NOMO-1 (cell line): Measurements from ENCODE around the gene MACROD2.
"Not testable (repeated sequence)": the region's sequence is repeated elsewhere in the genome, so short reads cannot be mapped to it uniquely, and the experiment has no call there.

Experiments used
- DNase-seq, 2 experiments: peaks; one replicate each; lab custom pipeline; 2025; ENCODE audit not compliant: unreplicated experiment in 2 of 2; lab: John Stamatoyannopoulos, UW

Gene MACROD2

GRCh38 chr20:15164726-15165125 is 1169.4 kb downstream of the MACROD2 start:
- DNase-seq = no peak

DNA sequence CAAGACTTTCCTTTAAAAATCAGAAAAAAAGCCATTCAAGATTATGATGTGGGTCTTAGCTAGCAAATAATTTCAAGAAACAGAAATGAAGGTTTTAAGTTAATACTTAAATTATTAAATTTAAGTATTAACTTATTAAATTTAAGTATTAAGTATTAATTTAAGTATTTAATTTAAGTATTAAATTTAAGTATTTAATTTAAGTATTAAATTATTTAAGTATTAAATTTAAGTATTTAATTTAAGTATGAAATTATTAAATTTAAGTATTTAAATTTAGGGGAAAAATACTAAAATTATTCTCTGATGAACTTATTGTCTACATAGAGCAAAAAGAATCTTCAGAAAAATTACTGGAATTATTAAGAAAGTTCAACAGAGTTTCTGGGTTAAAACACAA is 1171.4 kb downstream of the MACROD2 start:
- DNase-seq = no peak

DNA sequence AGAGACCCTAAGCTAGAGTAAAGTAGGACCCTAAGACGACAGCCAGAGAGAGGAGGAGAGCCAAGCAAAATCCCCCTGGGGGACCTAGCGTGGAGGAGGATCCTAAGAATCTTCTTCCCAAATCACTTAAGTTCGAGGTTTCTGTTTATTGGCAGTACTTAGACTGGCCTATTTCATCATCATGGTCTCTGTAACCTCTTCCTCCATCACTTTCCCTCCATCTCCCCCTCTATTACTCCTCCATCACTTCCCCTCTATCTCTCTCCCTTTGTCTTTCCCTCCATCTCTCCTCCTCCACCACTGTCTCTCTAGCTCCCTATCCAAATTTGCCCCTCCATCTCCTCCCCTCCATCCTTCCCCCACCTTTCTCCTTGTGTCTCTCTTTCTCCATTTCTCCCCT is 1175.7 kb downstream of the MACROD2 start:
- no peak for DNase-seq

- no peak for DNase-seq
Observed at GRCh38 chr20:15176929-15177328, 1181.6 kb downstream of the MACROD2 start.

GRCh38 chr20:15178581-15178980 is 1183.3 kb downstream of the MACROD2 start:
- DNase-seq = no peak

DNA sequence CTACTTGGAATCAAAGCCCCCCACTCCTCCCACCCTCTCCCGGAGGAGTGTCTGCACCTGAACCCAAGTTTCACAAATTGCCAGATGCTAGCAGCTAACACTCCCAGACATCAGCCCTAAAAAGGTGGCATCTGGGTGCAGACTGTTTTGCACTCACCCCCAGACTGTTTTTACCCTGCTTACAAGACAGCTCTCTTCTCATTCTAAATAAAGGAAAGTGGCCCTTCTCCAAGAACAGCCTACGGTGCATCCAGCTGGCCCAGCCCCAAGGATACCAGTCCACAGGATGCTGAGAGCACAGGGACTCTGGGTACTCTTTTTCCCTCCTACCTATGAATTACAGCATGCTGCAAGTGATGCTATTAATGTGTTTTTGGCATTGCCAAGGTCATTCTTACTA is 1184.1 kb downstream of the MACROD2 start:
- no peak for DNase-seq

DNA sequence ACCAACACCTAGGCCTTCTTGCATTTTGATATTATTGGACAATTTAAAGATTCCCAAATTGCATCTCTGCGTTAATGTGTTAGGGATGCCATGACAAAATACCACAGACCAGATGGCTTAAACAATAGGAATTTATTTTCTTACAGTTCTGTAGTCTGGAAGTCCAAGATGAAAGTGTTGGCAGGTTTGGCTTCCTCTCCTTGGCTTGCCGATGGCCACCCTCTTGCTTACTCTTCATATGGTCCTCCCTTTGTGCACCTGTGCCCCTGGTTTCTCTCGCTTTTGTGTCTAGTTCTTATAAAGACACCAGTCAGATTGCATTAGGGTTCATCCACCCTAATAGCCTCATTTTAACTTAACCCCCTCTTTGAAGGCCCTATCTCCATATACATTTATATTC is 1184.5 kb downstream of the MACROD2 start:
- DNase-seq = no peak

DNA sequence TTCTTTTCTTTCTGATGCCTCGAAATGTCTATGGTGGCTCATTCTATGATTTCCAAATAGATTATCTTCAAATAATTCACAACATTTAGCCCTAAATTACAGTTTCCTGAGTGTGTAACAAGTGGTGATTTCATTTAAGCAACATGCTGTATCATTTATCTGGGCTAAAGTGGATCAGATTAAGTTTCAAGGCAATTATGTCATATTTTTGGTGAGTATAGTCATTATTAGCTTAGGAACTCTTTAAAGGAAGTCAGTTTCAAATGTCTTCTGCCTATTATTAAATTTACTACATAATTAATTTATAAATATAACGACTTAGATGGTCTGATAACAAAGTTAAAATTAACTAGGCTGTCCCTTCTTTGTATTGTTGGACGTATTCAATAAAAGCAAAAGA is 1190.0 kb downstream of the MACROD2 start:
- no peak for DNase-seq

DNA sequence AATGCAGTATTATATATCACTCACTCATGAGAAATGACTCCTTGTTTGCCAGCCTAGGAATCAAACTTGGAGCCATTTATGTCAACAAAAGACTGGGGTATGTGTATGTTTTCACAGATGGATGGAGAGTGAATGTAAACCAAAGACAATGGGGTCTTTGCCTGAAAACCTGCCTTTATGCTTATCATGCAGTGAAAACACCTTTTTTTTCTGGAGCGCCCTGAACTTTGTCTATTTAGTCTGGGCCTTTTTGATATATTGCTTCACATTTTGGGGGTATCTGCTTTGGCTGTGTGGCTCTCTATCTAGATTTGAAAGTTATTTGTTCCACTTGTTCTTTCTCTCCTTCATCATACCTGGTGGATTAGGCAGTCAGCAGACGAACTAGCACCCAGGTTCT is 1190.6 kb downstream of the MACROD2 start:
- no peak for DNase-seq

GRCh38 chr20:15187612-15188011 is 1192.3 kb downstream of the MACROD2 start:
- no peak for DNase-seq

DNA sequence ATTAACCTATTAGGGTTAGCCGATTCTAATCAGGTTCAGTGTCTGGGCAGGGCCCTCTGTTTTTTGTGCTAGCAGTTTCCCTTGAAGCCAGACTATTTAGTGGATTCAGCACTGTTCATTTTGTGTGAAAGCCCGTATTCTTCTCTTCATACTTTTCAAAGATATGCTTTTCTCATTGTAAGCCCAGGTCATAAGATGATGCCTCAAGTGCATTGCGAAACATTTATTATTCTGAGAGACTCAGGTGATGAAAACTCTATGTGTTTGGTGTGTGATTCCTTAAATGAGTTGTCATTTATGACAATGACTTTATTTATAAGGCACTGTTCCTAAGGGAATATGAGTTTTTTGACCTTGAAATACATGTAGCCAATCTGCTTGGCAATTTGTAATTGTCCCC is 1193.1 kb downstream of the MACROD2 start:
- no peak for DNase-seq

DNA sequence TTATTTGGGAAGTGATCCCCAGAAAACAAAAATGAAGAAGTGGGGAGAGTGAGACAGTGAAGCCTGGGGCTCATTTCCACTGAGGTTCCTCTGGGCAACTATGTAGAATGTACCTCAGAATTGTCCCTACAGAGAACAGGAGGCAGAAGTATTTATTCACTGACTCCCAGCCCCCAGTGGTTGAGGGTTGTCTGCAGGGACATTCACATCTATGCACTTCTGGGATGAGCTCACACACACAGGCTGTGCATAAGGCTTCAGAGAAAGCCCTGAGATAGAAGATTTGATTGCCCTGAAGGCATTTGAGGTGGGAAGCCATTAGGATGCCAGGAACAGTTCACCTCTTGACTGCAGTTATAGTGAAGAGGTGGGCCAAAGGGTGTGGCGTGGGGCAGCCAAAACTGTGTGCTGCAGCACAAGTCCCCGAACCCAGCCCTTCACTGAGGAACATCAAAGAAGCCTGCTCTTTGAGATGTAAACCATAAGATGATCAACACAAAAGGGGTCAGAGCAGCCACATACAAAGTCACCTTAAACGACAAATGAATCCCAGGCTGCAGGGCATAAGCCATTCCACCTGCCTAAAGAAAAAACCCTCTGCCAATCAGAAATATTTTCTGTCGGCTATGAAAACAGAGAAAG is 1195.9 kb downstream of the MACROD2 start:
- DNase-seq = no peak

DNA sequence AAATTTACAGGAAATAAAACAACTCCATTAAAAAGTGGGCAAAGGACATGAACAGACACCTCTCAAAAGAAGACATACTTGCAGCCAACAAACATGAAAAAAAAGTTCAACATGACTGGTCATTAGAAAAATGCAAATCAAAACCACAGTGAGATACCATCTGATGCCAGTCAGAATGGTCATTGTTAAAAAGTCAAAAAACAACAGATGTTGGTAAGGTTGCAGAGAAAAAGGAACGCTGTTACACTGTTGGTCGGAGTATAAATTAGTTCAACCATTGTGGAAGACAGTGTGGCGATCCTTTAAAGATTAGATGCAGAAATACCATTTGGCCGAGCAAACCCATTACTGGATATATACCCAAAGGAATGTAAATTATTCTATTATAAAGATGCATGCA is 1200.1 kb downstream of the MACROD2 start:
- DNase-seq = no peak

- no peak for DNase-seq
Observed at GRCh38 chr20:15196547-15197255, 1201.4 kb downstream of the MACROD2 start.

DNA sequence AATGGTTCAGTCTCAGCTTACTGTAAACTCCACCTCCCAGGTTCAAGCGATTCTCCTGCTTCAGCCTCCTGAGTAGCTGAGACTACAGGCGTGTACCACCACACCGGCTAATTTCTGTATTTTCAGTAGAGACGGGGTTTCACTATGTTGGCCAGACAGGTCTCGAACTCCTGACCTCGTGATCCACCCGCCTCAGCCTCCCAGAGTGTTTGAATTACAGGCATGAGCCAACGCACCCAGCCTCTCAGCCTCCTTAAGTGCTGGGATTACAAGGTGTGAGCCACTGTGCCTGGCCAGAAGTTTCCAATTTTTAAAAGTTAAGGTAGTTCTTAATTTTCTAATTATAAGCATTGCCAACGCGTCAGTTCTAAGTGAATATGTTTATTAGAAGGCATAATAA is 1202.7 kb downstream of the MACROD2 start:
- not testable (repeated sequence) for DNase-seq

DNA sequence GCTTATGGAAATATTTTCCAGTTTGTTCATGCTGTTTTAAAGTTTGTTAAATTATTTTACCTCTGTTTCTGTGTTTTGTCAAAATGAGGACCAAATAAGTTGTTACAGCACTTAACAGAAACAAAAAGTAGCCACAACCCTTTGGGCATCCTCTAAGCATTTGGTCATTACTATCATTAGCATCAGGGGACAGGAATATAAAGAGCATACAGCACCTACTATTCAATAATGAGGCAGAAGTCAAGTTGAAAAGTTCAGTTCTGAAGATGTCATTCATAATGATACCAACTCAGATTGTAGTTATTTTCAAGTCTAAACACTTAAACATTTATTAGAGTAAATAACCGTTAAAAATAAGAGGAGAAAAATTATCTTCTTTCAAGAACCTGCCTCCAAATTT is 1204.4 kb downstream of the MACROD2 start:
- DNase-seq = no peak

GRCh38 chr20:15200147-15200565 is 1204.8 kb downstream of the MACROD2 start:
- DNase-seq = no peak

GRCh38 chr20:15201602-15202001 is 1206.3 kb downstream of the MACROD2 start:
- no peak for DNase-seq

DNA sequence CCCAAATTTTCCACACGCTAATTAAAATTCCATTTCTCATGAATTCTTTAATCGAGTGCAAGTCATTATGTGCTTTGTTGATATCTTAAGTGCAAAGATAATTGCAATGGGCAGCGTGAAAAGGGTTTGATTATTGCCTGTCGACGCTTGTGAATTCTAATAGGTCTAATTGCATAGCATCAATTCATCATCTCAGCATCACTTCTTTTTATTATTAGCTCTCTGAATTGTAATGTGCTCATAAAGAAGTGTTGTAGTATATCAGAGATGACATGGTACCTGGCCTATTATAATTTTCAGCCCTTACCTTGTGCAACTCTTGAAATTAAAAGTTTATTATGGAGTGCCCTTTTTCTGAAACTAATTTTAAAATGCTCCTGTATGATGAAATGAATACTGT is 1208.9 kb downstream of the MACROD2 start:
- DNase-seq = no peak

- no peak for DNase-seq
Observed at GRCh38 chr20:15205028-15205427, 1209.7 kb downstream of the MACROD2 start.

DNA sequence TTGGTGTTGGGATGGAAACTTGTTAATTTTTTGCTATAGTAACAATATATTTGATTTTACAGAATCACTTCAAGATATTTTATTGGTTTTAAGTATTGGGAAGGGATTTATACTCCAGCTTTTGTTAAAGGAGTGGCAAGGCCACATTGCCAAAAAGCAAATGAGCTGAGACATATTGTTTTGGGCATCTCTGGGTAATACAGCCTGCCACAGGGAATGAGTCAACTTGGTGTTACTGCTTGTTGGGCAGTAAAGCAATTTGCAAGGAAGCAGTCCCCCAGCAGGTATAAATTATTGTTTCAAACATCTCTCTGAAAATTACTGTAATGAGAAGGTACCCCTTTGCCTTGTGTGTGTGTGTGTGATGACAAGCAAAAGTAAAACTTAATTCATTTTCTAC is 1210.4 kb downstream of the MACROD2 start:
- no peak for DNase-seq

- DNase-seq = no peak
Observed at GRCh38 chr20:15209537-15209936, 1214.2 kb downstream of the MACROD2 start.

- DNase-seq = no peak
Observed at GRCh38 chr20:15214051-15214450, 1218.7 kb downstream of the MACROD2 start.
